Endodermal cell (in vitro differentiated cells): ENCODE data around the gene PRKD3. TPM values are rescaled to one million over a fixed set of nuclear protein-coding genes. Genes with fewer than 3 reads are reported as not detected.

Source experiments
- DNase-seq: peaks from one replicate; pipeline ENCODE4 v3.0.0-alpha.2; 2017
- H3K27ac ChIP-seq: 2 replicates; pipeline ENCODE4 v1.5.1; 2013; ENCODE audit warnings: mild to moderate bottlenecking, low read depth, low read length, moderate library complexity
- H3K27me3 ChIP-seq: 2 replicates; pipeline ENCODE4 v1.6.1; 2013; ENCODE audit warnings: mild to moderate bottlenecking, low read length, moderate library complexity; ENCODE audit not compliant: insufficient read depth, control insufficient read depth, poor library complexity, severe bottlenecking
- H3K36me3 ChIP-seq: 2 replicates; pipeline ENCODE4 v1.7.0; 2013; ENCODE audit warnings: mild to moderate bottlenecking, low read length, moderate library complexity; ENCODE audit not compliant: control insufficient read depth, insufficient read depth
- H3K4me1 ChIP-seq: one replicate; pipeline ENCODE4 v1.7.0; 2013; ENCODE audit warnings: low read length; ENCODE audit not compliant: control insufficient read depth, insufficient read depth
- H3K4me3 ChIP-seq: 2 replicates; pipeline ENCODE4 v1.5.1; 2013; ENCODE audit warnings: mild to moderate bottlenecking, low read length, moderate library complexity
- H3K9ac ChIP-seq: 2 replicates; pipeline ENCODE4 v1.6.1; 2013; ENCODE audit warnings: mild to moderate bottlenecking, low read length, moderate library complexity; ENCODE audit not compliant: poor library complexity, severe bottlenecking; ENCODE audit errors: extremely low read depth
- H3K9me3 ChIP-seq: 2 replicates; pipeline ENCODE4 v1.6.1; 2013; ENCODE audit warnings: mild to moderate bottlenecking, low read length, moderate library complexity; ENCODE audit not compliant: control insufficient read depth
- H3K27ac Mint-ChIP-seq: 2 replicates; pipeline ENCODE4 v1.8.0; 2020; ENCODE audit warnings: mixed read lengths
- H3K27me3 Mint-ChIP-seq: 2 replicates; pipeline ENCODE4 v1.8.0; 2021; ENCODE audit warnings: mild to moderate bottlenecking, mixed read lengths; ENCODE audit not compliant: insufficient read depth
- H3K36me3 Mint-ChIP-seq: 2 replicates; pipeline ENCODE4 v1.8.0; 2020; ENCODE audit warnings: low read depth, mixed read lengths
- H3K4me1 Mint-ChIP-seq: 2 replicates; pipeline ENCODE4 v1.8.0; 2020; ENCODE audit warnings: mixed read lengths
- H3K4me3 Mint-ChIP-seq: 2 replicates; pipeline ENCODE4 v1.8.0; 2020; ENCODE audit warnings: mild to moderate bottlenecking, moderate library complexity, mixed read lengths
- H3K9me3 Mint-ChIP-seq: 2 replicates; pipeline ENCODE4 v1.8.0; 2020; ENCODE audit warnings: mild to moderate bottlenecking, mixed read lengths
- WGBS, 2 experiments: methylation state at CpG; one replicate each; pipeline versions ENCODE4 v1.1.5 to v1.1.7; 2013; ENCODE audit warnings: missing lambda C conversion rate in 2 of 2, mixed read lengths in 1 of 2; ENCODE audit not compliant: insufficient coverage in 1 of 2, insufficient read length in 1 of 2; 5-methylcytosine and 5-hydroxymethylcytosine counted together
- total RNA-seq, 2 donors: library from RNA; stranded (reverse); fragmentation: NEBNext Ultra II Directional in 1 of 2; extraction: Animal tissue kit (Norgen Biotek cat#: 25700) in 1 of 2; gene quantifications; 2 replicates in 1 of 2; 3 replicates in 1 of 2; pipeline ENCODE4 v1.2.1, GENCODE V29; 2021
- TF ChIP-seq, protein P1 (sequence below): fragments of 200-600 bp; sonication (generic); conservative IDR thresholded peaks from 2 replicates; pipeline ENCODE4 v1.5.0; 2021; ENCODE audit warnings: antibody characterized with exemption, mild to moderate bottlenecking

PRKD3 gene
- total RNA-seq, 2 donors from 2014 or later = 94.4 to 95.0 TPM

DNA sequence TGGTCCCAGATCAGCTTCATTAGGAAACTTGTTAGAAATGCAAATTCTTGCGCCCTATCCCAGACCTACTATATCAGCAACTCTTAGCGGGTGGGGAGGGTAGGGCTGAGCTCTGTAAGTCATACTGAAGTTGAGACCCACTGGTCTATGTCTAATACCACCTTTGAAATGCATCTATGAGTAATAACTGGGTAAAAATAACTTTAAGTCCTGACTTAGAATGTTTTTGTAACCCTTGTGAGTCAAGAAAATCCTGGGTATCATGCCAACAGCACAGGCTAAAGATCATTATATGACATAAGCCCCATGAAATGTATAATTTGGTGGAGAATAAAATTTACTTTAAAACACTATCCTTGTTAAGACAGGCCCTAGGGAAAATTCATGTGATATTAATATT is 41.4 kb downstream of the PRKD3 start:
- TF ChIP-seq, protein P1, sequence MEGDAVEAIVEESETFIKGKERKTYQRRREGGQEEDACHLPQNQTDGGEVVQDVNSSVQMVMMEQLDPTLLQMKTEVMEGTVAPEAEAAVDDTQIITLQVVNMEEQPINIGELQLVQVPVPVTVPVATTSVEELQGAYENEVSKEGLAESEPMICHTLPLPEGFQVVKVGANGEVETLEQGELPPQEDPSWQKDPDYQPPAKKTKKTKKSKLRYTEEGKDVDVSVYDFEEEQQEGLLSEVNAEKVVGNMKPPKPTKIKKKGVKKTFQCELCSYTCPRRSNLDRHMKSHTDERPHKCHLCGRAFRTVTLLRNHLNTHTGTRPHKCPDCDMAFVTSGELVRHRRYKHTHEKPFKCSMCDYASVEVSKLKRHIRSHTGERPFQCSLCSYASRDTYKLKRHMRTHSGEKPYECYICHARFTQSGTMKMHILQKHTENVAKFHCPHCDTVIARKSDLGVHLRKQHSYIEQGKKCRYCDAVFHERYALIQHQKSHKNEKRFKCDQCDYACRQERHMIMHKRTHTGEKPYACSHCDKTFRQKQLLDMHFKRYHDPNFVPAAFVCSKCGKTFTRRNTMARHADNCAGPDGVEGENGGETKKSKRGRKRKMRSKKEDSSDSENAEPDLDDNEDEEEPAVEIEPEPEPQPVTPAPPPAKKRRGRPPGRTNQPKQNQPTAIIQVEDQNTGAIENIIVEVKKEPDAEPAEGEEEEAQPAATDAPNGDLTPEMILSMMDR = no peak
- H3K27ac ChIP-seq = no peak overlapping the region
- no peak overlapping the region for H3K4me3 ChIP-seq
- Mint-ChIP-seq H3K27ac (no peak overlapping the region), H3K4me1 (no peaks in the 10 kb centered on the region), H3K4me3 (no peak overlapping the region), H3K27me3 (no peaks in the 10 kb centered on the region), H3K36me3 (peaks cover 52% of the 10 kb centered on the region), H3K9me3 (no peaks in the 10 kb centered on the region)
- H3K27me3 ChIP-seq = no peaks in the 10 kb centered on the region
- H3K9me3 ChIP-seq = no peaks in the 10 kb centered on the region
- WGBS, 2 experiments = 85 to 94% methylated on average over 2 of the region's 2 CpGs
- H3K4me1 ChIP-seq = no peaks in the 10 kb centered on the region
- H3K36me3 ChIP-seq = peaks cover 89% of the 10 kb centered on the region
- no peak overlapping the region for H3K9ac ChIP-seq
- DNase-seq = no peak

DNA sequence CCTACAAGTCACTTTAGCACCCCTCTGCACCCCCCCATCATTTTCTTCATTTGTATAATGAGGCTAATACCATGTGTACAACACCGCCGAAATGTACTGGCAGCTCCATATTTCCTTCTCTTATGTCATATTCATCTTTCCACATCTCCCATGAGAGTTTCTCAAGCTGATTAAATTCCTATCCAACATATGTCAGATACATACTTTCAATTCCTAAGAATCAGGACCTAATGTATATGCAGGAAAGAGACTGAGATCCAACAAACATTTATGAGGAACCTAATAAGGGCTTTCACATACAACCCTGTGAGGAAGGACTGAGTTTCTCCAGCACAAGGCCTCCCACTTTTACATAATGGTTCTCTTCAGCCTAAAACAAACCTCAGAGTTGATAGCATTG is 41.9 kb downstream of the PRKD3 start:
- H3K4me3 ChIP-seq = no peak overlapping the region
- peaks cover 89% of the 10 kb centered on the region for H3K36me3 ChIP-seq
- Mint-ChIP-seq H3K36me3 (peaks cover 48% of the 10 kb centered on the region), H3K4me3 (no peak overlapping the region), H3K4me1 (no peaks in the 10 kb centered on the region), H3K9me3 (no peaks in the 10 kb centered on the region), H3K27me3 (no peaks in the 10 kb centered on the region), H3K27ac (no peak overlapping the region)
- DNase-seq = no peak
- H3K9me3 ChIP-seq = no peaks in the 10 kb centered on the region
- H3K27me3 ChIP-seq = no peaks in the 10 kb centered on the region
- H3K4me1 ChIP-seq = no peaks in the 10 kb centered on the region
- 100% methylated on average over 2 of the region's 2 CpGs for WGBS, 2 experiments
- TF ChIP-seq, protein P1 = no peak
- no peak overlapping the region for H3K27ac ChIP-seq
- H3K9ac ChIP-seq = no peak overlapping the region

DNA sequence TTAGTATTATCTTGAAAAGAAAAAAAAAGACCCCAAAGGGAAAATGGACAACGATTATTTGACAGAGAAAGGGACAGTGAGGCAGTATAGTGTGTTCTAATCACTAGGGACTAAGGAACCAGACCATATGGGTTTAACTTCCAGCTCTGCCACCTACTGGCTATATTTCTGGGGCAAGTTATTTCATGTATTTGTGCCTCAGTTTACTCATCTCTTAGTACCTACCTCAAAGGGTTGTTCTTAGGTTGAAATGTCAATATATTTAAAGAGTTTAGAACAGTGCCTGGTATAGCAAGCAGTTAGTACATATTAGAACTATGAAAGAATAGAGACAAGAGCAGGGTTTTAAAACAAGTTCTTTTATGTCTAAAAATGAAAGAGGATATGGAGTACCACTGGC is 42.7 kb downstream of the PRKD3 start:
- Histone ChIP-seq H3K4me1 (no peaks in the 10 kb centered on the region), H3K9ac (no peak overlapping the region), H3K9me3 (no peaks in the 10 kb centered on the region), H3K27ac (no peak overlapping the region), H3K4me3 (no peak overlapping the region), H3K36me3 (peaks cover 91% of the 10 kb centered on the region), H3K27me3 (no peaks in the 10 kb centered on the region)
- Mint-ChIP-seq H3K27ac (no peak overlapping the region), H3K9me3 (no peaks in the 10 kb centered on the region), H3K4me3 (no peak overlapping the region), H3K4me1 (no peaks in the 10 kb centered on the region), H3K36me3 (peaks cover 48% of the 10 kb centered on the region), H3K27me3 (no peaks in the 10 kb centered on the region)
- 84 to 90% methylated on average over 1 of the region's 1 CpG for WGBS, 2 experiments
- TF ChIP-seq, protein P1 = peak; percentile 32
- DNase-seq = no peak
